Stimulated activated CD4-positive, alpha-beta T cell treated with anti-CD3 and anti-CD28 coated beads, TNF-alpha, amount 100 ng/mL, for 48 hours (primary cell): ENCODE measurements around the gene TNNI2.
"Not testable (repeated sequence)": the region's sequence is repeated elsewhere in the genome, so short reads cannot be mapped to it uniquely, and the experiment has no call there.

ENCODE experiments used
- DNase-seq, 3 donors: peaks; one replicate each; pipeline ENCODE4 v3.0.0-alpha.2; 2020; ENCODE audit warnings: low read depth in 3 of 3

The TNNI2 gene

GRCh38 chr11:1838426-1839144, at the start of gene TNNI2:
TNNI2 (plus strand) TSS chr11:1838981; CDS start chr11:1839697, 716 bp downstream.
- DNase-seq = no peak

DNA sequence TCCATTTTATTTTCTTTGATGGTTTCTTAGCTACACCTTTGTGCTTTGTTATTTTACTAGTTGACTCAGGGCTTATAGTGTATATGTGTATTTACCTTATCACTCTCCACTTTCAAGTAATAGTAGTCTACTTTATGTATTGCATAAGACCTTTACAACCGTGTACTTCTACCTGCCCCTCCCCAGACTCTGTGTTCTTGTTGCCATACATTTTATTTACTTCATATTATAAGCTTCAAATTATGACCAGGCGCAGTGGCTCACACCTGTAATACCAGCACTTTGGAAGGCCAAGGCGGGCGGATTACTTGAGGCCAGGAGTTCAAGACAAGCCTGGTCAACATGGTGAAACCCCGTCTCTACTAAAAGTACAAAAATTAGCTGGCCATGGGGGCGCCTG, 46.9 kb upstream of the TNNI2 start:
- no peak for DNase-seq

- DNase-seq = no peak
These were observed 46.3 kb upstream of the TNNI2 start for GRCh38 chr11:1792461-1792860.

DNA sequence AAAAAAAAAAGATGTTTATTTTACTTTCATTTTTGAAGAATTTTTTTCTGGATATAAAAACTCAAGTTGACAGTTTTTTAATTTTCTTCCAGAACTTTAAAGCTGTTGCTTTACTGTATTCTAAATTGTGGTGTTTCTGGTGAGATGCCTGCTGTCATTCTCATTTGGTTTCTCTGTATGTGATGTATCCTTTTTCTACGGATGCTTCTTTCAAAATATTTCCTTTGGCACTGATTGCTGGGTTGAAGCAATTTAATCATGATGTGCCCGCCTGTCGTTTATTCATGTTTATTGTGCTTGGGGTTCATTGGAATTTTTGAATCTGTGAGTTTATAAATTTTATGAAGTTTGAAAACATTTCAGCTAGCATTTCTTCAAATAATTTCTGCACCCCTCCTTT, 45.7 kb upstream of the TNNI2 start:
- no peak for DNase-seq

DNA sequence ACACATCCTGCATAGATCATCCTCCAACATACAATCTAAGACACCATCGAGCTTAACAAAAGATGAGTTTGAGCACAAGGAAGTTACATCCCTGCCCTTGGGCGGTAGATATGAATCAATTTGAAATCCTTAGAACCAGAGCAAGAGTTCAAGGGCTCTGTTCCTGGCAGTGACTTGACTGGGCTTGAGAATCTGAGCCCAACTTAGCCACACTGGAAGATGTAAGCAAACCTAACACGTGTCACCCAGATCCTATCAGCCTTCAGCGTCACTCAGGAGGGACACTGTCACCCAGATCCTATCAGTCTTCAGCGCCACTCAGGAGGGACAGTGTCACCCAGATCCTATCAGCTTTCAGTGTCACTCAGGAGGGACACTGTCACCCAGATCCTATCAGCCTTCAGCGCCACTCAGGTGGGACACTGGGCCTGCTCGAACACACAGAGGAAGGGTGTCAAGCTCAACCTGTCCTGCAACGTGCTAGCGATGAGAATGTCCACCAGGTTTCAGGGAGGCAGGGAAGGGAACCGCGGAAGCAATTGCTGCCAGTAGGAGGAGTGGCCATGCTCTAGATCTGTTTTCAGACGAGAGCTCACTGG, 42.3 kb upstream of the TNNI2 start:
- no peak for DNase-seq

DNA sequence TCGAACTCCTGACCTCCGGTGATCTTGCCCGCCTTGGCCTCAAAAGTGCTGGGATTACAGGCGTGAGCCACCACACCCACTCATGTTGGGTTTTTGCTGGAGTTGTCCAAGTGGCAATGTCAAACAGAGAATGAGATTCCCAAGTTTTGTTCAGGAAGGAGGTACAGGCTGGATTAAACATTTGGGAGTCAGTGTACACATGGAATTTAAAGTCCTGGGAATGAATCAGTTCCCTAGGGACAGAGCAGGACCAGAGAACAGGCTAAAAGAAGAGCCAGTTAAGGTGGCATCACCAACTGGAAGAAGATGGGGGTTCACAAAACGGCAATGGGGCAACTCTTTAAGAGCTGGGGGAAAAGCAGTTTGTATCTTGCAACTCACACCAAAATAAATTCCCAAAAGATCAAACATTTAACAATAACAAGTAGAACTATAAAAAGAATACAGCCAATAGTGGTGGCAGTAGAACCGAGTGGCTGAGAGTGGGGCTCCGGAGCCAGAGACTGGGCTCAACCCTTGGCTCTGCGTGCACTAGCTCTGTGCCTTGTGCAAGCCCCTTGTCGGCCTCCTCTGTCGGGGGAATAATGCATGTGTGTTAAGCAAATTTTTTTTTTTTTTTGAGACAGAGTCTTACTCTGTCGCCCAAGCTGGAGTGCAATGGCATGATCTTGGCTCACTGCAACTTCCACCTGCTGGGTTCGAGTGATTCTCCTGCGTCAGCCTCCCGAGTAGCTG, 41.2 kb upstream of the TNNI2 start:
- DNase-seq = no peak

- DNase-seq = no peak
These were observed 35.5 kb upstream of the TNNI2 start for GRCh38 chr11:1803246-1803645.

GRCh38 chr11:1803835-1804519, 34.8 kb upstream of the TNNI2 start:
- DNase-seq = not testable (repeated sequence)

DNA sequence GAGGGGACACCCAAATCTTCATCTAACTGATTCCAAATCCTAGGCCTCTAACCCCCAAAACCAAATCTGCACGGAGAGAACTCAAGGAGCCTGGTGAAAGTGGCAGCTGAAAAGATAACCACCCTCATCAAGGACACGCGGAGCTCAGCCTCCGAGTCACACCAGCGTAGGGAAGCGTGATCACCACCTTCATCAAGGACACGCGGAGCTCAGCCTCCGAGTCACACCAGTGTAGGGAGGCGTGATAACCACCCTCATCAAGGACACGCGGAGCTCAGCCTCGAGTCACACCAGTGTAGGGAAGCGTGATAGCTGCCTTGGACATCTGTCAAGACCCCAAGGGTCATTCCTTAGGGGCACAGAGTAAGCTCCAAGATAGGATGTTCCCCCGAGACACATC, 33.3 kb upstream of the TNNI2 start:
- no peak for DNase-seq

- DNase-seq = no peak
These were observed 31.4 kb upstream of the TNNI2 start for GRCh38 chr11:1807264-1807995.

DNA sequence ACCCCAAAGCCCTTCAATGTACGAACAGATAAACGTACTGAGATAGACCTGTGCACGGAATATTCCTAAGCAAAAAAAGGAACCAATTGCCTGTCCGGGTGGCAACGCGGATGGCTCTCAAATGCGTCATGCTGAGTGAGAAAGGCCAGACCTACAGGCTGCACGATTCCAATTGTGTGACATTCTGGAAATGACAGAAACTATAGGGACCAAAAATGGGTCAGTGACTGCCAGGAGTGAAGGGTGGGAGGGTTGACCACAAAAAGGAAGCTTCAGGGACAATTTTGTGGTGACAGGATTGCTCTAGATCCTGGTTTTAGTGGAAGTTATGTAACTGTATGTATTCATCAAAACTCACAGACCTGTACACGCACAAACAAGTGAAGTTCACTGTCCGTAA, 28.0 kb upstream of the TNNI2 start:
- DNase-seq = no peak

GRCh38 chr11:1812274-1812673, 26.5 kb upstream of the TNNI2 start:
- DNase-seq = no peak

DNA sequence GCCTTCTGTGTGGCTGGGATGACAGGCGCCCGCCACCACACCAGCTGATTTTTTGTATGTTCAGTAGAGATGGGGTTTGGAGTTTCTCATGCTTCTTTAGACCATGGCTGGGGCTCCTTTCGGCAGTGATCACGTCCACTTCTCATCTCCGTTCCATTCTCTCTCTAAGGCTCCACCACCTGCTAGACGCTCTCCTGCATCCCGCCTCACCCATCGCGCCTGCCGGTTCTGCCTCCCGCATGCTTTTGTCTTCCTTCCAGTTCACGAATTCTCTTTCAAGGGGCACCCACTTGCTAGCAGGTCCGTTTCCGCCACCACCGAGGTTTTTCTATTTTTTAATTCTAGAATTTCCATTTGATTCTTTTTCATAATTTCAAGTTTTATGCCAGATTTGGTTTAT, 26.0 kb upstream of the TNNI2 start:
- no peak for DNase-seq

- not testable (repeated sequence) for DNase-seq
These were observed 25.4 kb upstream of the TNNI2 start for GRCh38 chr11:1813356-1813755.

DNA sequence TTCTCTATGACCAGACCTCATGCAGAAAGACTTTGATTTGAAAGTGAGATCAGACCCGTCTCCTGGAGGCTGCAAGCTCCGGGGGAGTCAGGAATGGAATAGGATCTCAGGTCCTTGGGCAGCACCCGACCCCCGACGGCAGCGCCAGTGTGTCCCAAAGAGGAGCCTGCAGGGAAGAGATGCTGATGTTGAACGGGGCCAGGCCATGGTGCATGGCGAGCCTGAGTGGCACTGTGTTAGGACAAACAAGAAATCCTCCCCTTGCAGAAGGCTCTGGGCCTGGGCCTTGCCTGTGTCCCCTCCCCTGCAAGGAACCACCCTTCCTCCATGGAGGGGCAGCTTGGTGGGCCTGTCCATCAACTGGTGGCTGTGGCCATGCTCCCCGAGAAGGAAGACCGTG, 24.1 kb upstream of the TNNI2 start:
- DNase-seq = no peak

DNA sequence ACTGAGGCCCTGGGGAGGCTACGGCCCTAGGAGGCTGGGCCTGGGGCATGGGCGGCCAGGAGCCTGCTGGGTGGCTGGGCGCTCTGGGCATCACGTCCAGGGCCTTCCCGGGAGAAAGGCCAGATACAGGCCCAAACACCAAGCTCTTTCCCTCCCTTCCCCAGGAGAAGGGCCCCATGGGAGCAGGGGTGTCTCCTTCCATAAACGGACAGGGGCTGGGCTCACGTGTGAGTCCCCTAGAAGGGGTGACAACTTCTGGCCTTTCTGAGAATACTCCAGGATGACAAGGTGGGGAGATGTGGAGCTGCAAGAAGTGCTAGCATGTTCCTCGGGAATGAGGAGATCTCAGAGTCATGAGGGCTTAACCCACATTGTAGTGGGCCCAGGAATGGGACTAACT, 23.5 kb upstream of the TNNI2 start:
- no peak for DNase-seq

DNA sequence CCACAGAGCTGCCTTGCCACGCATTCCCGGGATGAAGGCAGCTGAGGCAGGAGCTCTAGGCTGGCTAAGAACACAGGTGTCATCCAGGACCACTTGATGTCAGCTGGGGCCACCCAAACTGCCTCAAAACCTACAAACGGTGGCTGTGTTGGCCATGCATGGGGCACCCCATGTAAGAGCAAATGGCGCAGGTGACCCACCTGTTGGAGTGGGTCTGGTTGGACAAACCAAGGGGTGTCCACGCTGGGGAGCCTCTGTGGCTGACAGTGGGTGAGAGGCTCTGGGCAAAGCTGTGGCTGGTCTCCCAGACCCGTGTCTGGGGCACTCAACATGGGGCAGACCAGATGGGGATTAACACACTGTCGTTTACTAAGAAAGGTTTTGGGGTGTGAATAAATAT, 23.0 kb upstream of the TNNI2 start:
- no peak for DNase-seq

GRCh38 chr11:1817000-1817399, 21.8 kb upstream of the TNNI2 start:
- no peak for DNase-seq

- no peak for DNase-seq
These were observed 21.3 kb upstream of the TNNI2 start for GRCh38 chr11:1817511-1817910.

GRCh38 chr11:1819074-1819473, 19.7 kb upstream of the TNNI2 start:
- no peak for DNase-seq

DNA sequence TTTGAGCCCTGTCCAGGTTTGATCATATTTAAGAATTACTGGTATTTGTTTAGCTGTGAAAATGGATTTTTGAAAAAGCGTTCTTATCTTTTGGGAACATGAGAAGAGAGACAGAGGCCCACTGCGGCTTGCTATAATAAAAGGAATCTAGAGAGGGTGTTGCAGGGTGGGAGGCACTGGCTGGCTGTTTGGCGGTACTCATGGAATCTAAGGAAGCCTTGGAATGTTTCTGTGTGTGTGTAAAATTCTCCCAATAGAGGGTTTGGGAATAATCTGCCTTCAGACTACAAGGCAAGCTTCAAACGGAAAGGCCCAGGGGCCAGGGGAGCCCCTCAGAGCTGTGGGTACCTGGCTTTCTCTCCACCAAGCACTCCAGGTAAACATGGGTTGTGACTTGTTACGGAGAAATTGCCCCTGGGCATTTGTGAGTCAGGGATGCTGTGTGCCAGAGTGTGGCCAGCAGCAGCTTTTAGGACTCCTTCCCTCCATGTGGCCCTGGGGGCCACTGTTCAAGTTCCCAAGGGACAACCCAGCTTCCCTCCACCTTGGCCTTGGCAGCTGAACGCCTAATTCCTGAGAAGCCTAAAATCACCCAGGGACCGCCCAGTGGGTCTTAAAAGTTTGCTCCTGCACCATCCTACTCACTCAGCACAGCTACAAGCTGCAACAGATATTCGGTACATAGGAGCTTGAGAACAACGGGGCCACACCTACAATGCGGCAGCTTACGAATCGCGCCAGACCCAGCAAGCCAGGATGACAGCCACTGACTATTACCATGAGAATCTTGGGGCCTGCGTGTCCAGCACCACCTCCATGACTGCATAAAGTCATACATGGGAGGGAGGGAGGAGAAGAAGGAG, 18.1 kb upstream of the TNNI2 start:
- no peak for DNase-seq
